Aorta (tissue), 5 donors: ENCODE data around the gene CGRRF1. TPM values are rescaled to one million over a fixed set of nuclear protein-coding genes. Genes with fewer than 3 reads are reported as not detected.

ENCODE experiments used
- ATAC-seq: fragments of 200-7000 bp; cut with Tn5 transposase; one replicate; pipeline ENCODE4 v1.9.1; 2022; ENCODE audit warnings: moderate library complexity; ENCODE audit not compliant: low FRiP score
- DNase-seq, 2 donors: peaks; one replicate each; pipeline ENCODE4 v3.0.0-alpha.2; 2020
- H3K27ac ChIP-seq, 2 donors: one replicate each; pipeline ENCODE4 v1.5.1; 2013; ENCODE audit warnings: low read length in 2 of 2, mild to moderate bottlenecking in 2 of 2, moderate library complexity in 2 of 2, control low read depth in 1 of 2, inconsistent platforms in 1 of 2, low read depth in 1 of 2
- H3K27me3 ChIP-seq, 2 donors: one replicate each; pipeline ENCODE4 v1.6.1; 2013; ENCODE audit warnings: control low read depth in 1 of 2, low read length in 1 of 2, mild to moderate bottlenecking in 1 of 2, moderate library complexity in 1 of 2; ENCODE audit not compliant: insufficient read depth in 2 of 2, control insufficient read depth in 1 of 2
- H3K36me3 ChIP-seq, 2 donors: one replicate each; pipeline ENCODE4 v1.6.1; 2013; ENCODE audit warnings: control low read depth in 1 of 2, low read length in 1 of 2, mild to moderate bottlenecking in 1 of 2; ENCODE audit not compliant: insufficient read depth in 2 of 2, control insufficient read depth in 1 of 2
- H3K4me1 ChIP-seq, 2 donors: one replicate each; pipeline ENCODE4 v1.6.1; 2013; ENCODE audit warnings: low read length in 2 of 2, control low read depth in 1 of 2, mild to moderate bottlenecking in 1 of 2, moderate library complexity in 1 of 2; ENCODE audit not compliant: insufficient read depth in 2 of 2, control insufficient read depth in 1 of 2
- H3K4me3 ChIP-seq, 2 donors: one replicate each; pipeline ENCODE4 v1.5.1; 2013; ENCODE audit warnings: low read length in 2 of 2, control low read depth in 1 of 2, mild to moderate bottlenecking in 1 of 2
- H3K9me3 ChIP-seq: one replicate; pipeline ENCODE4 v1.6.1; 2013; ENCODE audit warnings: mild to moderate bottlenecking, low read length; ENCODE audit not compliant: control insufficient read depth
- WGBS, 2 donors: extraction: QIAGEN DNeasy Blood & Tissue Kit; methylation state at CpG; one replicate each; pipeline ENCODE4 v1.1.7; 2013; 5-methylcytosine and 5-hydroxymethylcytosine counted together
- intact Hi-C, 2 donors: fragments of 100-400 bp; cut with DNase I; formaldehyde crosslinking; loops; one replicate each; pipeline versions ENCODE4 v1.14.2 to v1.15.0; 2022
- polyA plus RNA-seq, 2 donors: library from polyadenylated mRNA; stranded (reverse); fragments of 200-250 nt; gene quantifications; one replicate each; pipeline ENCODE4 v1.2.3, GENCODE V29; 2013
- total RNA-seq, 2 donors: library from RNA; stranded (reverse); fragmentation: NEBNext Ultra II Directional; extraction: Animal tissue kit (Norgen Biotek cat#: 25700); gene quantifications; one replicate each; pipeline ENCODE4 v1.2.1, GENCODE V29; 2021
- donor health status: healthy with polysubstance abuse.
- donor health status: Bipolar disorder and iron deficiency.
- donor health status: DM: no; HTN: no; CAD: no.
- donor health status: DM: no; HTN: no; CAD: no.
- donor health status: DM: yes; HTN: yes; CAD: no.

CGRRF1 gene
- total and polyA plus RNA-seq, 4 donors, result 18.7 to 25.4 (median 20.6) TPM

DNA sequence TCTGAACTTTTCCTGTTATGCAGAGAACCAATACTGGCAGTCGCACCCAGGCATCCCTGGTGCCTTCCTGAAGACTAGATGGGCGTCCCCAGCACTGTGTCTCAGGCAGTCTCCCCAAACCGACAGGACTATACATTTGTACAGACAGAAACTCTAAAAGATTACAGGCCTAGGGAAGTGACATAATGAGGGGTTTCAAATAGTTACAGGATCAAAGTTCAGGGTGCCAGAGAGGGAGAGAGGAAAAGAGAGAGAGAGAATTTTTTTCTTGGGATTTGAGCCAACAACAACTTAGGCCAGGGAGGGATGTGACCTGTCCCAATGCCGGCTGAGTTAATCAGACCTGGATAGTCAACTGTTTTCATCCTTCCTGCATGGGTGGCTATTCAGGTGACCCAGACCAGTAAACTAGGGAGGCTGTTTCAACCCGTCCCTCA lies 11.6 kb upstream of the CGRRF1 start:
- Histone ChIP-seq H3K27me3 (no peaks in the 10 kb centered on the region), H3K4me1 (no peaks in the 10 kb centered on the region), H3K9me3 (no peaks in the 10 kb centered on the region), H3K27ac (no peak overlapping the region), H3K36me3 (no peaks in the 10 kb centered on the region), H3K4me3 (no peak overlapping the region)
- ATAC-seq (no peak), DNase-seq (no peak)
- intact Hi-C loops, result no loop called here
- 62 to 69% methylated on average over 5 of the region's 5 CpGs for WGBS, 2 donors

DNA sequence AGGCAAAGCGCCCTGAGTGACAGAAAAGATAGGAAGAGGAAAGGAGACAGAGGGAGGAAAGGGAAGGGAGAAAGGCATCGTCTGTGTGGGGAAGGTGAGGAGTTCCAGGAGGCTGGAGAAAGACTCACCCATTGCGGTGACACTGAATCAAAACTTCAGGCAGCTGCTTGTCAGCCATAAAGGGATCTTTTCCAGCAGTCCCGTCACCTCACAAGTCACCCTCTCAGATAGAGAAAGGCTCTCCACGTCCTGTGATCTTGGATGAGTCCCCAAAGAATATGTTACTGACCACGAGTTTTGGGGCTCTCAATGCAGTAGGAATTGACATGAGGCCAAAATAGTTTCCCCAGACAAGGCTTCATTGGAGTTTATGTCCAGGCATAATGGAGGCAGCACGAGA lies 11.1 kb upstream of the CGRRF1 start:
- no peaks in the 10 kb centered on the region for H3K27me3 ChIP-seq
- ATAC-seq (no peak), DNase-seq (no peak)
- no peak overlapping the region for H3K4me3 ChIP-seq
- WGBS, 2 donors, result 61 to 72% methylated on average over 7 of the region's 7 CpGs
- no peak overlapping the region for H3K27ac ChIP-seq
- H3K9me3 ChIP-seq, result no peaks in the 10 kb centered on the region
- no peaks in the 10 kb centered on the region for H3K36me3 ChIP-seq
- H3K4me1 ChIP-seq, result no peaks in the 10 kb centered on the region
- intact Hi-C loops, result no loop called here

DNA sequence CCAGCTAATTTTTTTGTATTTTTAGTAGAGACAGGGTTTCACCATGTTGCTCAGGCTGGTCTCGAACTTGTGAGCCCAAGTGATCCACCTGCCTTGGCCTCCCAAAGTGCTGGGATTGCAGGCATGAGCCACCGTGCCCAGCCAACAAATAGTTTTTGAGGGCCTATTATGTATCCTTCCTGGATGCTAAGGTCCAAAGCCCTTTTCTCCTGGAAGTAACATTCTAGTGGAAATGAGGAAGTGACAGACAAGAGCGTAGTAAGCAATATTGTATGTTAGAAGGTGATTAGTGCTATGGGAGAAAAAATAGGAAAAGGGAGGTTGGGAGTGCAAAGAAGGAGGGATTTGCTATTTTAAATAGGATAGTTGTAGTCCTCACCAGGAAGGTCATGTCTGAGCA lies 9.0 kb upstream of the CGRRF1 start:
- WGBS, 2 donors, result 86 to 90% methylated on average over 3 of the region's 3 CpGs
- DNase-seq, result no peak
- intact Hi-C loops, result no loop called here

DNA sequence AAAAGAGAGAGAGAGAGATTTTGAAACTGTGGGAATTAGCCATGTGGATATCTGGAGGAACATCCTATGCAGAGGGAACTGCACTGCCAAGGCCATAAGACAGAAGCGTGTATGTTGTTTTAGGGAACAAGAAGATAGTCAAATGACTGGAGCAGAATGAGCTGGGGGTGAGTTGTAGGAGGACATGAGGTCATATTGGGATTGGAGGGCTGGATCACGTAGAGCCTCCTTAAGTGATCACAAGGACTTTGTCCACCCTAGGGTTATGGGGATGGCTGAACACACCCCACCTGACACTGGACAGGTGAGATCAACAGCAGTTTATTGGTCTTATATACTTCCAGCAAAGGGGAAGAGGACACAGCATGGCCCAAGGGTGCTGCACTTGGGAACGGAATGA lies 8.2 kb upstream of the CGRRF1 start:
- no peak for ATAC-seq

More for the DNA sequence above, 9.0 kb upstream of the CGRRF1 start:
- H3K4me3 ChIP-seq, result no peak overlapping the region
- no peaks in the 10 kb centered on the region for H3K27me3 ChIP-seq
- ATAC-seq, result no peak
- H3K36me3 ChIP-seq, result no peaks in the 10 kb centered on the region
- no peaks in the 10 kb centered on the region for H3K4me1 ChIP-seq
- no peaks in the 10 kb centered on the region for H3K9me3 ChIP-seq
- H3K27ac ChIP-seq, result no peak overlapping the region

DNA sequence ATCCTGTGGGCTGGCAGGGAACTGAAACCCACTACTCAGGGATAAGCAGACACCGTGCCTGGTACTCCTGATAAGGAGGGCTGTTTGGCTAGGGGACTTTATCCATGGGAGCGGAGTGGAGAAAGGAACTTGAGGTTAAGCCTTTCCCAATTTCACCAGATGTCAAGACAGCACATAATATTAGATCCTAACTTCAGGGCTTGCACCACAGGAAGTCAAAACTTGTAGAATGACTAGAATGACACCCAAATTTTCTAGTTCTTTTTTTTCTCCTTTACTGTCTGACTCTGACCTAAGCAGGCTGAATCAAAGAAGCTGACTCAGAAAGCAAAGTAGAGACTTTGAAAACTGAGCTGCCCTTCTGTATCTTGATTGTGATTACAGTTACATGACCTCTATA lies 7.1 kb upstream of the CGRRF1 start:
- Histone ChIP-seq H3K36me3 (no peaks in the 10 kb centered on the region), H3K27me3 (no peaks in the 10 kb centered on the region), H3K4me1 (no peaks in the 10 kb centered on the region), H3K27ac (no peak overlapping the region), H3K9me3 (no peaks in the 10 kb centered on the region), H3K4me3 (no peak overlapping the region)
- DNase-seq, result no peak
- ATAC-seq, result no peak
- whole genome bisulfite sequencing, 2 donors, result 54 to 56% methylated on average over 2 of the region's 2 CpGs
- intact Hi-C loops, result no loop called here

More for the DNA sequence above, 8.2 kb upstream of the CGRRF1 start:
- H3K9me3 ChIP-seq, result no peaks in the 10 kb centered on the region
- WGBS, 2 donors, result 91 to 94% methylated on average over 3 of the region's 3 CpGs
- no peak overlapping the region for H3K27ac ChIP-seq
- H3K27me3 ChIP-seq, result no peaks in the 10 kb centered on the region
- no peaks in the 10 kb centered on the region for H3K36me3 ChIP-seq
- DNase-seq, result no peak
- no peaks in the 10 kb centered on the region for H3K4me1 ChIP-seq
- intact Hi-C loops, result no loop called here
- H3K4me3 ChIP-seq, result no peak overlapping the region

DNA sequence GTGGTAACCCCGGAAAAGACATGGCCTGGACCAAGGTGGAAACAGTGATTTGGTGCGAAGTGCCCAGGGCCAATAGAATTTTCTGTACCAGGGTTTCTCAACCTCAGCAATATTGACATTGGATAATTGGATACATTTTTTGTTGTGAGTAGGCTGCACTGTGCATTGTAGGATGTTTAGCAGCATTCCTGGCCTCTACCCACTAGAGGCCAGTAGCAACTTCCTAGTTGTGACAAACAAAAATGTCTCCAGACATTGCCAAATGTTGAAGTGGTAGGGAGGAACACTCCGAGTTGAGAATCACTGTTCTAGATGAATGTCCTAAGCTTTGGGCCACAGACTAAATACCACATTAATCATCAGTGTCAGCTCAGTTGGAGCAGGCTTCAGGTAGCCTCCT lies 6.2 kb upstream of the CGRRF1 start:
- Histone ChIP-seq H3K27ac (no peak overlapping the region), H3K9me3 (no peaks in the 10 kb centered on the region), H3K4me3 (no peak overlapping the region), H3K36me3 (no peaks in the 10 kb centered on the region), H3K4me1 (no peaks in the 10 kb centered on the region), H3K27me3 (no peaks in the 10 kb centered on the region)
- no peak for ATAC-seq
- intact Hi-C loops, result no loop called here
- DNase-seq, result no peak
- 52 to 69% methylated on average over 3 of the region's 3 CpGs for WGBS, 2 donors

DNA sequence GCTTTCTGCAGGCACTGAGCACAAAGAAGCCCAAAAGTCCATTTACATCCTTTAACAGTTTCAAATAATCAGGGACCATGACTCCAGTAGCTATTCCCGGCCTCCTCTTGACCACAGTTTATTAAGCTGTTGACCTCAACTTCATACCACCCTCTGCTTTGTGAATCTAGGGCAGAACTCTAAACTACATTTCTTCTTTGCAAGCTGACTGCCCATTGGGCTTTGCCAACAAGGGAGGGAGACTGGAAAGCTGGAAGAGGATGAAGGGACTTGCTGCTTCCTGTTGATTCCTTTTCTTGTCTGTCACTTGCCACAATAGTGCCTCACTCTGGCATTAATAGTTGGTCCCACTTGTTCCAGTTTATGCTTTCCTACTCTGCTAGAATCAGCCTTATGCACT lies 2.7 kb downstream of the CGRRF1 start:
- peaks cover 0 to 10% of the 10 kb centered on the region in 2 donors for H3K4me1 ChIP-seq
- 79 to 80% methylated on average over 1 of the region's 1 CpG for WGBS, 2 donors
- intact Hi-C loops, result no loop called here
- DNase-seq (no peak), ATAC-seq (no peak)
- no peaks in the 10 kb centered on the region for H3K36me3 ChIP-seq
- H3K9me3 ChIP-seq, result no peaks in the 10 kb centered on the region
- H3K27ac ChIP-seq, result no peak overlapping the region
- H3K4me3 ChIP-seq, result no peak overlapping the region
- no peaks in the 10 kb centered on the region for H3K27me3 ChIP-seq

DNA sequence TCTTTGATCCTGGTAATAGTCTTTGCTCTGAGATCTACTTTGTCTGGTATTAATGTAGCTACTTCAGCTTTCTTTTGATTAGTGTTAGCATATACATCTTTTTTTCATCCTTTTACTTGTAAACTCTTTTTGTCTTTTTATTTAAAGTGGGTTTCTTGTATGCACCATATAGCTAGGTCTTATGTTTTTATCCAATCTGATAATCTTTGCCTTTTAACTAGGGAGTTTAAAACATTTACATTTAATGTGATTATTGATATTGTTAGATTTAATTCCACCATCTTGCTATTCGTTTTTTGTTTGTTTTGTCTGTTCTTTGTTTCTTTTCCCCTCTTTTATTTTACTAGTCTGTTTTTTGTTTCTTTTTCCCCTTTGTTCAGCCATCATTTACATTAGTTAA lies 6.0 kb downstream of the CGRRF1 start:
- H3K27me3 ChIP-seq, result no peaks in the 10 kb centered on the region
- WGBS, 2 donors, result 78 to 89% methylated on average over 1 of the region's 1 CpG

DNA sequence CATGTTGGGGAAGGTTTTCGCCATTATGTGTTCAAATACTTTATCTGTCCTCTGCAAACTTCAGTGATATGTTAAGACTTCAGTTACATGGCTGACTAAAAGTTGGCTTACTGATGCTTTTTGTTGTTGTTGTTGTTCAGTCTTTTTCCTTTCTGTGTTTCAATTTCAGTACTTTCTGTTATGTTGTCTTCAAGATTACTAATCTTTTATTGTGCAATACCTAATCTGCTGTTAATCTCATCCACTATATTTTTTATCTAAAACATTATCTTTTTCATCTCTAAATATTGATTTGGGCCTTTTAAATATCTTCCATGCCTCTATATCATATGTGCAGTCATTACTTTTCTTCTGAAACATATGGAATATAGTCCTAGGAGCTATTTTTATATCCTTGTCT lies 7.0 kb downstream of the CGRRF1 start:
- no peak overlapping the region for H3K27ac ChIP-seq
- 93 to 98% methylated on average over 1 of the region's 1 CpG for WGBS, 2 donors
- intact Hi-C loops, result no loop called here
- H3K4me3 ChIP-seq, result no peak overlapping the region
- ATAC-seq (no peak), DNase-seq (no peak)
- no peaks in the 10 kb centered on the region for H3K36me3 ChIP-seq
- H3K4me1 ChIP-seq, result peaks cover 0 to 6% of the 10 kb centered on the region in 2 donors
- no peaks in the 10 kb centered on the region for H3K27me3 ChIP-seq
- H3K9me3 ChIP-seq, result no peaks in the 10 kb centered on the region

More for the DNA sequence above, 6.0 kb downstream of the CGRRF1 start:
- DNase-seq (no peak), ATAC-seq (no peak)
- Histone ChIP-seq H3K4me3 (no peak overlapping the region), H3K4me1 (peaks cover 0 to 7% of the 10 kb centered on the region in 2 donors), H3K9me3 (no peaks in the 10 kb centered on the region), H3K36me3 (no peaks in the 10 kb centered on the region), H3K27ac (no peak overlapping the region)
- intact Hi-C loops, result no loop called here
